ENCODE results near the gene RNF25. TPM values are rescaled to one million over a fixed set of nuclear protein-coding genes. Genes with fewer than 3 reads are reported as not detected.

The RNF25 gene
- total and polyA plus RNA-seq, 2 of the 8 experiments (the other 6 are each of a cell fraction or from before 2014, with no cell fraction given) = 19.6 to 29.6 TPM

- FAIRE-seq = no peak
- no peak overlapping the region for H4K91ac ChIP-seq (replicated peaks; ENCODE audit: insufficient read length, low read length)
- CTCF ChIA-PET (ENCODE audit: partially characterized antibody) = no interaction called here
- no peak for TF ChIP-seq ATF3 (IDR thresholded peaks at IDR 0.05; ENCODE audit: insufficient read depth, low read depth, low read length)
- TF ChIP-seq TEAD4 (IDR thresholded peaks at IDR 0.05; ENCODE audit: low read depth, low read length) = no peak
- TF ChIP-seq CBX5 (IDR thresholded peaks at IDR 0.05; ENCODE audit: low read depth, low read length) = no peak
- no peak for TF ChIP-seq PHF8 (conservative IDR thresholded peaks at IDR 0.05; ENCODE audit: low read depth, low read length)
- TF ChIP-seq RNF2 (IDR thresholded peaks at IDR 0.05; ENCODE audit: borderline replicate concordance, low read depth, low read length, missing control alignments, poor library complexity, severe bottlenecking) = no peak
- no peak for TF ChIP-seq CBX8 (IDR thresholded peaks at IDR 0.05; ENCODE audit: borderline replicate concordance, low read depth, low read length)
- TF ChIP-seq GTF2F1 (IDR thresholded peaks at IDR 0.05; ENCODE audit: borderline replicate concordance, low read depth, low read length) = no peak
- no peak for TF ChIP-seq CTCF (IDR thresholded peaks at IDR 0.05; ENCODE audit: control extremely low read depth in 1 of 3, insufficient read depth in 1 of 3, low read depth in 1 of 3, low read length in 3 of 3)
- no peak for TF ChIP-seq SRF (IDR thresholded peaks at IDR 0.05; ENCODE audit: low read depth, low read length)
- no peak for TF ChIP-seq HDAC2 (IDR thresholded peaks at IDR 0.05; ENCODE audit: borderline replicate concordance in 1 of 2, low read depth in 2 of 2, low read length in 2 of 2)
These were observed 8.3 kb upstream of the RNF25 start for GRCh38 chr2:218680061-218680460.

More at GRCh38 chr2:218680061-218680460, 8.3 kb upstream of the RNF25 start:
- Histone ChIP-seq H3K56ac (replicated peaks; ENCODE audit: insufficient read length, low read depth, low read length) (no peak overlapping the region), H3K79me1 (ENCODE audit: low read depth, low read length) (no peaks in the 10 kb centered on the region), H3K14ac (ENCODE audit: insufficient read length) (no peak overlapping the region), H4K8ac (ENCODE audit: extremely low read depth, insufficient read depth, low read length) (no peak overlapping the region), H2AK5ac (ENCODE audit: low read depth, low read length) (no peak overlapping the region), H3K4me2 (ENCODE audit: insufficient read depth in 1 of 2, low read depth in 2 of 2, low read length in 2 of 2) (no peak overlapping the region), H3K9me3 (ENCODE audit: insufficient read depth in 2 of 2, low read depth in 1 of 2, low read length in 1 of 2) (no peaks in the 10 kb centered on the region), H4K20me1 (replicated peaks in 1 of 2; ENCODE audit: control insufficient read depth in 1 of 2, insufficient read depth in 2 of 2, low read length in 2 of 2) (peaks cover 0 to 3% of the 10 kb centered on the region in 2 experiments), H3K4me3 (ENCODE audit: extremely low read depth in 1 of 4, insufficient read depth in 2 of 4, low read depth in 3 of 4, low read length in 4 of 4) (no peak overlapping the region), H3K27ac (ENCODE audit: low read depth, low read length) (no peak overlapping the region), H4K5ac (ENCODE audit: insufficient read length, low read depth, low read length) (no peak overlapping the region), H2BK5ac (ENCODE audit: low read depth, low read length) (no peak overlapping the region), H2BK12ac (ENCODE audit: low read depth, low read length) (no peak overlapping the region), H2AFZ (ENCODE audit: low read length) (no peak overlapping the region), H3K9ac (replicated peaks in 1 of 4; ENCODE audit: extremely low read depth in 1 of 4, low read depth in 3 of 4, low read length in 3 of 4) (no peak overlapping the region), H2BK20ac (ENCODE audit: low read length) (no peak overlapping the region), H3K23me2 (ENCODE audit: low read depth, low read length) (no peaks in the 10 kb centered on the region), H3K23ac (ENCODE audit: insufficient read length) (no peak overlapping the region), H3K4ac (replicated peaks; ENCODE audit: insufficient read length, low read depth, low read length) (no peak overlapping the region), H3K18ac (ENCODE audit: extremely low read depth, low read length) (no peak overlapping the region), H2BK15ac (ENCODE audit: low read length) (no peak overlapping the region), H2BK120ac (replicated peaks; ENCODE audit: low read depth, low read length) (no peak overlapping the region), H3K36me3 (ENCODE audit: control insufficient read depth in 2 of 4, insufficient read depth in 4 of 4, low read length in 3 of 4) (peaks cover 2 to 19% (median 12%) of the 10 kb centered on the region in 4 experiments; a peak in 6 of 8 replicates), H3K79me2 (ENCODE audit: control insufficient read depth in 1 of 2, insufficient read depth in 2 of 2, low read length in 2 of 2) (no peaks in the 10 kb centered on the region), H3K4me1 (replicated peaks in 1 of 4; ENCODE audit: control insufficient read depth in 3 of 4, insufficient read depth in 4 of 4, low read length in 3 of 4) (no peaks in the 10 kb centered on the region), H3K27me3 (replicated peaks in 1 of 4; ENCODE audit: control insufficient read depth in 3 of 4, extremely low read depth in 1 of 4, insufficient read depth in 3 of 4, low read length in 3 of 4) (no peaks in the 10 kb centered on the region)
- no peak for DNase-seq (ENCODE audit: low read depth in 1 of 2, low spot score in 2 of 2)
- WGBS, 2 experiments (ENCODE audit: extremely low coverage in 1 of 2, insufficient coverage in 1 of 2, insufficient read length in 1 of 2, insufficient replicate concordance in 2 of 2, low coverage in 1 of 2, low lambda C conversion rate in 2 of 2, missing lambda C conversion rate in 1 of 2) = 95% methylated on average over 3 of the region's 3 CpGs; no CpG with 5 or more reads in 1 of the 2 experiments
- POLR2A ChIA-PET (ENCODE audit: partially characterized antibody) = interaction anchor here (2.5 kb wide), 1 partner anchor 8 kb away, joined by 7 read pairs; the partner anchor contains the start of genes RNF25 and STK36

Data from H1 (cell line).